GM12872 (cell line): Measurements from ENCODE around the gene HYAL3.

ENCODE experiments used
- CTCF ChIP-seq: IDR thresholded peaks from 3 replicates; pipeline ENCODE4 v1.5.1; 2011; ENCODE audit warnings: low read depth, mild to moderate bottlenecking, low read length, moderate library complexity; ENCODE audit not compliant: insufficient read depth

HYAL3 gene

GRCh38 chr3:50341537-50341936, 42.3 kb upstream of the HYAL3 start:
- TF ChIP-seq CTCF, result no peak

DNA sequence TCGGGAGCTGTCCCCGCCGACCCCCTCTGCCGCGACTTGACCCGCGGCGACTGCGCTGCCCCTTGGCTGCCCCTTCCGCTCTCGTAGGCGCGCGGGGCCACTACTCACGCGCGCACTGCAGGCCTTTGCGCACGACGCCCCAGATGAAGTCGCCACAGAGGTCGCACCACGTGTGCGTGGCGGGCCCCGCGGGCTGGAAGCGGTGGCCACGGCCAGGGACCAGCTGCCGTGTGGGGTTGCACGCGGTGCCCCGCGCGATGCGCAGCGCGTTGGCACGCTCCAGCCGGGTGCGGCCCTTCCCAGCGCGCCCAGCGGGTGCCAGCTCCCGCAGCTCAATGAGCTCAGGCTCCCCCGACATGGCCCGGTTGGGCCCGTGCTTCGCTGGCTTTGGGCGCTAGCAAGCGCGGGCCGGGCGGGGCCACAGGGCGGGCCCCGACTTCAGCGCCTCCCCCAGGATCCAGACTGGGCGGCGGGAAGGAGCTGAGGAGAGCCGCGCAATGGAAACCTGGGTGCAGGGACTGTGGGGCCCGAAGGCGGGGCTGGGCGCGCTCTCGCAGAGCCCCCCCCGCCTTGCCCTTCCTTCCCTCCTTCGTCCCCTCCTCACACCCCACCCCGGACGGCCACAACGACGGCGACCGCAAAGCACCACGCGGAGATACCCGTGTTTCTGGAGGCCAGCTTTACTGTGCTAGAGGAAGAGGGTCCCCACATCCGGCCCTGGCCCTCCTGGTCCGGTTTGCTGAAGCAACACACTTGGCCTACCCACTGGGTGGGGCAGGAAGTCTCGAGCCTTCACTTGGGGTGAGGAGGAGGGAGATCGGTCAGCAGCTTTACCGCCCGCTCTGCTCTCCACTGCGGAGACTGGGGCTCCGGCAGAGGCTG, 41.5 kb upstream of the HYAL3 start, which contains the start of gene RASSF1:
Gene RASSF1 (minus strand): TSS at position 389 of the 882 bp plus-strand sequence. CDS start 31 bp downstream, at position 358.
- TF ChIP-seq CTCF, result no peak

GRCh38 chr3:50340147-50340447, 40.9 kb upstream of the HYAL3 start:
- TF ChIP-seq CTCF, result no peak

DNA sequence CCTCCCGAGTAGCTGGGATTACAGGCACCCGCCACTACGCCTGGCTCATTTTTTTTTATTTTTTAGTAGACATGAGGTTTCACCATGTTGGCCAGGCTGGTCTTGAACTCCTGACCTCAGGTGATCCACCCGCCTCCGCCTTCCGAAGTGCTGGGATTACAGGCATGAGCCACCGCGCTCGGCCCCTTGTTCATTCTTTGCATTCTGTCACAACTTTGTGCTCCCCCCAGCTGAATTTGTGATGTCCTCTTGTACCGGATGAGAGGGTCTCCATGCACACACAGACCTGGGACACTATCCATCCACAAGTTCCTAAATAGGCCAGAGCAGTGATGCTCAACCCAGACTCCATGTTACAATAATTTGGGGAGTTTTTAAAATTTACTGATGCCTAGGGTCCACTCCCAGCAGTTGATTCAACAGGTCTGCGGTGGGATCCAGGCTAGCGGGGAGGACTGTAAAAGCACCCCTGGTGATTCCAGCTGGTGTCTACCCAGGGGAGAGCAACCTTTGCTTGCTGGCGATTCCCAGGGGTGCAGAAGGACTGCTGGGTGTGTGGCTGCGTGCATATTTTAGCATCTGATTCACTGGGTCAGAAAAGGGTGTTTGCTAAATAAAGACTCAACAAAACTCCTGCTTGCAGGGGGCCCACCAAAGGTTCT, 40.4 kb upstream of the HYAL3 start:
- TF ChIP-seq CTCF, result no peak

GRCh38 chr3:50338965-50339364, 39.8 kb upstream of the HYAL3 start:
- no peak for TF ChIP-seq CTCF

GRCh38 chr3:50337175-50337861, 38.1 kb upstream of the HYAL3 start:
- no peak for TF ChIP-seq CTCF

GRCh38 chr3:50336452-50337174, 37.4 kb upstream of the HYAL3 start:
- no peak for TF ChIP-seq CTCF
